Ascending aorta (tissue), 2 donors: ENCODE results near the gene RUNX1. TPM values are rescaled to one million over a fixed set of nuclear protein-coding genes. Genes with fewer than 3 reads are reported as not detected.

ENCODE experiments used
- DNase-seq, 2 donors: peaks; one replicate each; pipeline ENCODE4 v3.0.0-alpha.2; 2019; ENCODE audit warnings: low spot score in 2 of 2
- H3K27ac ChIP-seq, 2 donors: fragments of 200-600 bp; sonication (generic); one replicate each; pipeline ENCODE4 v1.5.1; 2016 to 2017; ENCODE audit warnings: mild to moderate bottlenecking in 1 of 2
- H3K27me3 ChIP-seq: fragments of 200-600 bp; sonication (generic); one replicate; pipeline ENCODE4 v1.5.1; 2017
- H3K36me3 ChIP-seq, 2 donors: fragments of 200-600 bp; sonication (generic); one replicate each; pipeline ENCODE4 v1.5.1; 2016
- H3K4me1 ChIP-seq, 2 donors: fragments of 200-600 bp; sonication (generic); one replicate each; pipeline ENCODE4 v1.5.1; 2016 to 2017; ENCODE audit warnings: mild to moderate bottlenecking in 1 of 2
- H3K4me3 ChIP-seq, 2 donors: fragments of 200-600 bp; sonication (generic); one replicate each; pipeline ENCODE4 v1.5.1; 2016 to 2017; ENCODE audit warnings: mild to moderate bottlenecking in 1 of 2
- H3K9me3 ChIP-seq, 2 donors: fragments of 200-600 bp; sonication (generic); one replicate each; pipeline ENCODE4 v1.5.1; 2016
- CTCF ChIP-seq, 3 experiments: fragments of 200-600 bp in 2 of 3; fragments of 450-650 bp in 1 of 3; sonication (generic) in 2 of 3; IDR thresholded peaks; one replicate each; pipeline ENCODE4 v1.5.1; 2016 to 2019; ENCODE audit warnings: antibody characterized with exemption in 3 of 3, mild to moderate bottlenecking in 1 of 3, moderate library complexity in 1 of 3
- intact Hi-C: fragments of 100-400 bp; cut with DNase I; formaldehyde crosslinking; loops from one replicate; pipeline ENCODE4 v1.15.1; 2023
- total RNA-seq: library from RNA; depleted of rRNA; stranded (reverse); fragments of >200 nt; gene quantifications from one replicate; pipeline ENCODE4 v1.1.0, GENCODE V29; 2016

The RUNX1 gene
- total RNA-seq, 1 donor from 2014 or later, result 16.3 TPM

GRCh38 chr21:34944015-34944755, 104.9 kb downstream of the RUNX1 start:
- no peaks in the 10 kb centered on the region for H3K27me3 ChIP-seq
- H3K4me3 ChIP-seq, result no peak overlapping the region
- no peak overlapping the region for H3K27ac ChIP-seq
- H3K9me3 ChIP-seq, result no peaks in the 10 kb centered on the region
- no peak for TF ChIP-seq CTCF (IDR thresholded peaks at IDR 0.05)
- intact Hi-C loops, result no loop called here
- H3K36me3 ChIP-seq, result no peaks in the 10 kb centered on the region
- H3K4me1 ChIP-seq, result no peaks in the 10 kb centered on the region
- DNase-seq, result no peak

GRCh38 chr21:34942911-34943310, 106.2 kb downstream of the RUNX1 start:
- DNase-seq, result no peak
- H3K36me3 ChIP-seq, result no peaks in the 10 kb centered on the region
- no peak overlapping the region for H3K27ac ChIP-seq
- H3K27me3 ChIP-seq, result no peaks in the 10 kb centered on the region
- intact Hi-C loops, result no loop called here
- TF ChIP-seq CTCF (IDR thresholded peaks at IDR 0.05), result no peak
- no peaks in the 10 kb centered on the region for H3K4me1 ChIP-seq
- H3K9me3 ChIP-seq, result no peaks in the 10 kb centered on the region
- no peak overlapping the region for H3K4me3 ChIP-seq

GRCh38 chr21:34941162-34941561, 107.9 kb downstream of the RUNX1 start:
- intact Hi-C loops, result no loop called here
- no peak for TF ChIP-seq CTCF (IDR thresholded peaks at IDR 0.05)

GRCh38 chr21:34939673-34940331, 109.3 kb downstream of the RUNX1 start:
- intact Hi-C loops, result no loop called here
- Histone ChIP-seq H3K27me3 (no peaks in the 10 kb centered on the region), H3K4me1 (no peaks in the 10 kb centered on the region), H3K9me3 (no peaks in the 10 kb centered on the region), H3K4me3 (no peak overlapping the region), H3K27ac (no peak overlapping the region), H3K36me3 (no peaks in the 10 kb centered on the region)
- no peak for DNase-seq
- no peak for TF ChIP-seq CTCF (IDR thresholded peaks at IDR 0.05)

More at GRCh38 chr21:34941162-34941561, 107.9 kb downstream of the RUNX1 start:
- Histone ChIP-seq H3K36me3 (no peaks in the 10 kb centered on the region), H3K27ac (no peak overlapping the region), H3K27me3 (no peaks in the 10 kb centered on the region), H3K4me1 (no peaks in the 10 kb centered on the region), H3K9me3 (no peaks in the 10 kb centered on the region), H3K4me3 (no peak overlapping the region)
- no peak for DNase-seq

GRCh38 chr21:34938089-34938764, 110.9 kb downstream of the RUNX1 start:
- Histone ChIP-seq H3K36me3 (no peaks in the 10 kb centered on the region), H3K27me3 (no peaks in the 10 kb centered on the region), H3K4me3 (no peak overlapping the region), H3K9me3 (no peaks in the 10 kb centered on the region), H3K4me1 (no peaks in the 10 kb centered on the region), H3K27ac (no peak overlapping the region)
- TF ChIP-seq CTCF (IDR thresholded peaks at IDR 0.05), result no peak
- DNase-seq, result no peak
- intact Hi-C loops, result no loop called here
